Neuronal stem cell (in vitro differentiated cells): ENCODE results near the gene TNIK.

ENCODE experiments used
- DNase-seq: peaks from one replicate; pipeline ENCODE4 v3.0.0-alpha.2; 2013; ENCODE audit warnings: low spot score
- H2AFZ ChIP-seq: one replicate; pipeline ENCODE4 v1.6.1; 2013; ENCODE audit warnings: mild to moderate bottlenecking, low read length, inconsistent platforms
- H2AK5ac ChIP-seq: 2 replicates; pipeline ENCODE4 v1.6.1; 2013; ENCODE audit warnings: low read depth, mild to moderate bottlenecking, inconsistent platforms, low read length, moderate library complexity, mixed read lengths
- H2BK120ac ChIP-seq: 2 replicates; pipeline ENCODE4 v1.6.1; 2013; ENCODE audit warnings: low read depth, mild to moderate bottlenecking, inconsistent platforms, low read length, moderate library complexity, mixed read lengths
- H2BK12ac ChIP-seq: one replicate; pipeline ENCODE4 v1.6.1; 2013; ENCODE audit warnings: low read length, inconsistent platforms
- H2BK15ac ChIP-seq: 2 replicates; pipeline ENCODE4 v1.6.1; 2013; ENCODE audit warnings: mild to moderate bottlenecking, low read length, inconsistent platforms, mixed read lengths
- H2BK5ac ChIP-seq: one replicate; pipeline ENCODE4 v1.6.1; 2013; ENCODE audit warnings: inconsistent platforms, mild to moderate bottlenecking, low read length, moderate library complexity
- H3K14ac ChIP-seq: one replicate; pipeline ENCODE4 v1.6.1; 2013; ENCODE audit warnings: low read length, inconsistent platforms
- H3K18ac ChIP-seq: 2 replicates; pipeline ENCODE4 v1.6.1; 2013; ENCODE audit warnings: low read length, inconsistent platforms
- H3K23ac ChIP-seq: 2 replicates; pipeline ENCODE4 v1.6.1; 2013; ENCODE audit warnings: low read depth, mild to moderate bottlenecking, mixed read lengths, low read length, inconsistent platforms; ENCODE audit not compliant: poor library complexity
- H3K27ac ChIP-seq: replicated peaks from 3 replicates; pipeline ENCODE4 v1.5.1; 2013; ENCODE audit warnings: low read length, inconsistent platforms
- H3K27me3 ChIP-seq, 3 experiments: 2 replicates each; pipeline ENCODE4 v1.6.1; 2013; ENCODE audit warnings: low read length in 3 of 3, mild to moderate bottlenecking in 2 of 3, inconsistent platforms in 1 of 3, low read depth in 1 of 3, mixed read lengths in 1 of 3, moderate library complexity in 1 of 3; ENCODE audit not compliant: control insufficient read depth in 3 of 3, insufficient read depth in 3 of 3
- H3K36me3 ChIP-seq, 2 donors: replicated peaks in 1 of 2; 2 replicates each; pipeline ENCODE4 v1.6.1; 2013; ENCODE audit warnings: low read length in 2 of 2; ENCODE audit not compliant: control insufficient read depth in 2 of 2, insufficient read depth in 2 of 2
- H3K4ac ChIP-seq: 2 replicates; pipeline ENCODE4 v1.6.1; 2013; ENCODE audit warnings: inconsistent platforms, mild to moderate bottlenecking, low read length, moderate library complexity
- H3K4me1 ChIP-seq, 2 donors: 1 replicate in 1 of 2; 2 replicates in 1 of 2; pipeline ENCODE4 v1.6.1; 2013; ENCODE audit warnings: low read length in 2 of 2, low read depth in 1 of 2; ENCODE audit not compliant: control insufficient read depth in 2 of 2, insufficient read depth in 1 of 2
- H3K4me2 ChIP-seq: one replicate; pipeline ENCODE4 v1.6.1; 2013; ENCODE audit warnings: mild to moderate bottlenecking, low read length, inconsistent platforms; ENCODE audit not compliant: insufficient read depth, poor library complexity, severe bottlenecking
- H3K4me3 ChIP-seq, 2 donors: 2 replicates each; pipeline ENCODE4 v1.5.1; 2013; ENCODE audit warnings: low read length in 2 of 2, mild to moderate bottlenecking in 2 of 2, inconsistent platforms in 1 of 2, moderate library complexity in 1 of 2
- H3K79me1 ChIP-seq: one replicate; pipeline ENCODE4 v1.6.1; 2013; ENCODE audit warnings: low read depth, mild to moderate bottlenecking, inconsistent platforms, low read length, moderate library complexity
- H3K9ac ChIP-seq: one replicate; pipeline ENCODE4 v1.6.1; 2013; ENCODE audit warnings: mild to moderate bottlenecking, low read depth, low read length, inconsistent platforms; ENCODE audit not compliant: poor library complexity
- H3K9me3 ChIP-seq, 2 donors: replicated peaks in 1 of 2; 2 replicates each; pipeline versions ENCODE3 to v1.6.1; 2013; ENCODE audit warnings: low read length in 2 of 2, mild to moderate bottlenecking in 2 of 2, inconsistent platforms in 1 of 2, low read depth in 1 of 2, mixed read lengths in 1 of 2, moderate library complexity in 1 of 2; ENCODE audit not compliant: control insufficient read depth in 2 of 2, insufficient read depth in 1 of 2
- H4K8ac ChIP-seq: one replicate; pipeline ENCODE4 v1.6.1; 2013; ENCODE audit warnings: low read depth, mild to moderate bottlenecking, inconsistent platforms, low read length, moderate library complexity
- H4K91ac ChIP-seq: one replicate; pipeline ENCODE4 v1.6.1; 2013; ENCODE audit warnings: low read length, low read depth, mild to moderate bottlenecking, inconsistent platforms; ENCODE audit not compliant: poor library complexity
- WGBS, 2 donors: extraction: QIAGEN DNeasy Blood & Tissue Kit; methylation state at CpG; one replicate each; pipeline ENCODE4 v1.1.7; 2013; ENCODE audit warnings: missing lambda C conversion rate in 2 of 2, mixed read lengths in 1 of 2; ENCODE audit not compliant: insufficient read length in 2 of 2, insufficient replicate concordance in 1 of 2; ENCODE audit errors: extremely low coverage in 2 of 2; 5-methylcytosine and 5-hydroxymethylcytosine counted together

TNIK gene

GRCh38 chr3:171240504-171240835 lies 219.7 kb downstream of the TNIK start:
- H2BK12ac ChIP-seq, result no peak overlapping the region
- H3K4me3 ChIP-seq, result no peak overlapping the region
- H3K79me1 ChIP-seq, result no peaks in the 10 kb centered on the region
- no peak overlapping the region for H2BK120ac ChIP-seq
- H4K8ac ChIP-seq, result no peak overlapping the region
- H2AFZ ChIP-seq, result no peak overlapping the region
- no peaks in the 10 kb centered on the region for H3K9me3 ChIP-seq
- DNase-seq, result no peak
- no peaks in the 10 kb centered on the region for H3K27me3 ChIP-seq
- no peak overlapping the region for H3K18ac ChIP-seq
- H3K27ac ChIP-seq, result no peak overlapping the region
- no peaks in the 10 kb centered on the region for H3K36me3 ChIP-seq
- H4K91ac ChIP-seq, result no peak overlapping the region
- peaks cover 4 to 20% of the 10 kb centered on the region in 2 donors for H3K4me1 ChIP-seq
- H2BK15ac ChIP-seq, result no peak overlapping the region
- H3K4ac ChIP-seq, result no peak overlapping the region
- no peak overlapping the region for H3K9ac ChIP-seq
- H2BK5ac ChIP-seq, result no peak overlapping the region
- no peak overlapping the region for H3K23ac ChIP-seq
- WGBS, 2 donors, result no CpG with 5 or more reads among the region's 3 CpGs
- no peak overlapping the region for H3K14ac ChIP-seq
- no peak overlapping the region for H3K4me2 ChIP-seq
- no peak overlapping the region for H2AK5ac ChIP-seq

GRCh38 chr3:171239757-171240503 lies 220.3 kb downstream of the TNIK start:
- no peak overlapping the region for H3K23ac ChIP-seq
- no peak overlapping the region for H4K91ac ChIP-seq
- H3K9ac ChIP-seq, result no peak overlapping the region
- H3K18ac ChIP-seq, result no peak overlapping the region
- no peak overlapping the region for H3K14ac ChIP-seq
- no peak overlapping the region for H2AFZ ChIP-seq
- no peak overlapping the region for H2BK120ac ChIP-seq
- H2BK5ac ChIP-seq, result no peak overlapping the region
- H3K4me1 ChIP-seq, result peaks cover 4 to 20% of the 10 kb centered on the region in 2 donors
- H4K8ac ChIP-seq, result no peak overlapping the region
- no peaks in the 10 kb centered on the region for H3K36me3 ChIP-seq
- no peaks in the 10 kb centered on the region for H3K79me1 ChIP-seq
- H3K4ac ChIP-seq, result no peak overlapping the region
- H2BK12ac ChIP-seq, result no peak overlapping the region
- no peak overlapping the region for H3K27ac ChIP-seq
- no CpG with 5 or more reads among the region's 9 CpGs for WGBS, 2 donors
- H3K27me3 ChIP-seq, result no peaks in the 10 kb centered on the region
- H2BK15ac ChIP-seq, result no peak overlapping the region
- no peak overlapping the region for H3K4me3 ChIP-seq
- H3K4me2 ChIP-seq, result no peak overlapping the region
- no peaks in the 10 kb centered on the region for H3K9me3 ChIP-seq
- no peak overlapping the region for H2AK5ac ChIP-seq
- DNase-seq, result no peak

GRCh38 chr3:171237009-171237385 lies 223.2 kb downstream of the TNIK start:
- H3K23ac ChIP-seq, result no peak overlapping the region
- H3K27ac ChIP-seq, result no peak overlapping the region
- H2BK12ac ChIP-seq, result no peak overlapping the region
- no peak overlapping the region for H4K8ac ChIP-seq
- H3K4me1 ChIP-seq, result peaks cover 4 to 20% of the 10 kb centered on the region in 2 donors
- no peak overlapping the region for H3K4me3 ChIP-seq
- H3K4me2 ChIP-seq, result no peak overlapping the region
- no peak overlapping the region for H2AFZ ChIP-seq
- no peak overlapping the region for H3K18ac ChIP-seq
- H3K79me1 ChIP-seq, result no peaks in the 10 kb centered on the region
- no peak overlapping the region for H2BK5ac ChIP-seq
- H4K91ac ChIP-seq, result no peak overlapping the region
- no peaks in the 10 kb centered on the region for H3K27me3 ChIP-seq
- no peak overlapping the region for H3K14ac ChIP-seq
- no peak overlapping the region for H3K9ac ChIP-seq
- H3K9me3 ChIP-seq, result no peaks in the 10 kb centered on the region
- no peak for DNase-seq
- no peak overlapping the region for H3K4ac ChIP-seq
- no peak overlapping the region for H2AK5ac ChIP-seq
- no peak overlapping the region for H2BK15ac ChIP-seq
- no CpG with 5 or more reads among the region's 2 CpGs for WGBS, 2 donors
- no peaks in the 10 kb centered on the region for H3K36me3 ChIP-seq
- no peak overlapping the region for H2BK120ac ChIP-seq

- no CpG with 5 or more reads among the region's 8 CpGs for WGBS, 2 donors
- no peak overlapping the region for H2BK12ac ChIP-seq
- no peak overlapping the region for H4K8ac ChIP-seq
- peaks cover 4 to 20% of the 10 kb centered on the region in 2 donors for H3K4me1 ChIP-seq
- no peaks in the 10 kb centered on the region for H3K27me3 ChIP-seq
- H4K91ac ChIP-seq, result no peak overlapping the region
- no peak overlapping the region for H3K14ac ChIP-seq
- H3K4ac ChIP-seq, result no peak overlapping the region
- no peak overlapping the region for H3K4me3 ChIP-seq
- no peak overlapping the region for H2AFZ ChIP-seq
- H3K4me2 ChIP-seq, result no peak overlapping the region
- H2BK120ac ChIP-seq, result no peak overlapping the region
- no peak overlapping the region for H2BK5ac ChIP-seq
- no peak overlapping the region for H3K18ac ChIP-seq
- no peaks in the 10 kb centered on the region for H3K79me1 ChIP-seq
- no peak overlapping the region for H3K23ac ChIP-seq
- H3K9me3 ChIP-seq, result no peaks in the 10 kb centered on the region
- DNase-seq, result no peak
- H2BK15ac ChIP-seq, result no peak overlapping the region
- H2AK5ac ChIP-seq, result no peak overlapping the region
- no peaks in the 10 kb centered on the region for H3K36me3 ChIP-seq
- no peak overlapping the region for H3K27ac ChIP-seq
- H3K9ac ChIP-seq, result no peak overlapping the region
Observed at GRCh38 chr3:171236265-171237008, 223.8 kb downstream of the TNIK start.
